Hypothalamus (tissue), 51 donors: ENCODE measurements around the gene MACF1.

Experiments
- DNase-seq, 51 donors: peaks; one replicate each; lab custom pipeline; 2025; lab: John Stamatoyannopoulos, UW

Gene MACF1

GRCh38 chr1:39258925-39259244 is 54.4 kb downstream of the MACF1 start:
- DNase-seq = no peak

GRCh38 chr1:39261712-39262221 is 57.3 kb downstream of the MACF1 start:
- no peak for DNase-seq

DNA sequence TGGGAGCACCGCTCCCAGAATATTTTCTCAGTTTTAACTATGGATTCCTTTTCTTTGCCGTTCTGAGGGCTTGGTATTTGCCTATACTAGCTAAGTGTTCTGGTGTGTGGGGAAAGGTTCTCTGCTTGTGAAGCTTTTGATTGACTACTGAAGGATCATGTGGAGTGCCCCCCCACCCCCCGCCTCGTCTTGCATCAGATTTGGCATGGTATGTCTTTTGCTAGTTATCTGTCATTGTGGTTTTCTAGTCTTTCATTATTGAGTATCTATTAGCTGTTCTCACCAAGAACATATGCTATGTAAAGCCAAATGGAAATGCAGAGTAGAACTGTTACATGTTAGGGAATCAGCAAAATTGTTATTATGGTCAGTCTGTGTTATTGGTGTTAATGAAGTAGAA is 58.3 kb downstream of the MACF1 start:
- no peak for DNase-seq

GRCh38 chr1:39266269-39266668 is 61.8 kb downstream of the MACF1 start:
- DNase-seq = peak in 3 of 51 donors; percentile 8 to 19 (median 16)

DNA sequence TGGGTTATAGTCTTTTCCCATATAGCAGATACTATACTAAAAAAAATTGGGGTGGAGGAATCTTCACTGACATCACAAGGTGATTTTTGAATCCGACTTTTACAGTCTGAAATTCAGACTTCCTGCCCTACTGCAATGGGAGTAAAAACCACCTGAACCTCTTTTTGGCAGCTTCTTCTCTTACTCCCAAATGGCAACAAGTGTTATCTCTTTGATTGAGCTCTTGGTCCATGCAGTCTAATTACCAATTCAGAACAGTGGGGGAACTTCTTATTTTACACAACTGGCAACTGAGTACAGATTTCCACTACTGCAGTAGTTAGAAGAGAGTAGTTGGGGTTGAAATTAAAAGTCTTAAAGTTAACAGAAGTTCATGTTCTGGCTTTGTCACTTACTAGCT is 62.3 kb downstream of the MACF1 start:
- DNase-seq = no peak

DNA sequence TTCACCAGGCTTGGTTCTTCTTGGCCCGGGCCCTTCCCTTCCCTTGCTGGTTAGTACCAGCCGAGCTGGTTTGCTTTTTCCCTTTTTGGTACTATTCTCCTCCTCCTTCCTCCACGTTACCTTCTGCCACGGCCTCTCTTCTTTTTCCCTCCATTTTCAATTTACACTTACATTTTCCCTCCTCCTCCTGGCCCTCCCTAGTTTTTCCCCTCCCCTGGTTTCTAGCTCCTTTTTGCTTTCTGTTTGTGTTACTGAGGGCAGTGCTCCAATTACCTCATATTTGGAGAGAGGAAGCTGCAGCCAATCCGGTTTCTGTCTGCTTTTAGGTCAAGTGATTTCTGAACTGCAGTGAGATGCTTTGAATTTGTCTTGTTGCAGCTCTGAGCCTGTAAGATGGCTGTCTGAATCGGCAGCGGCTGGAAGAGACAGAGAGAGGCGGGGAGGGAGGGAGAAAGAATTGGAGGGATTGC is 63.7 kb downstream of the MACF1 start:
- DNase-seq = peak in 34 of 51 donors; percentile 24 to 87 (median 46)

GRCh38 chr1:39268906-39269305 is 64.4 kb downstream of the MACF1 start:
- peak in 6 of 51 donors; percentile 19 to 74 (median 49) for DNase-seq

DNA sequence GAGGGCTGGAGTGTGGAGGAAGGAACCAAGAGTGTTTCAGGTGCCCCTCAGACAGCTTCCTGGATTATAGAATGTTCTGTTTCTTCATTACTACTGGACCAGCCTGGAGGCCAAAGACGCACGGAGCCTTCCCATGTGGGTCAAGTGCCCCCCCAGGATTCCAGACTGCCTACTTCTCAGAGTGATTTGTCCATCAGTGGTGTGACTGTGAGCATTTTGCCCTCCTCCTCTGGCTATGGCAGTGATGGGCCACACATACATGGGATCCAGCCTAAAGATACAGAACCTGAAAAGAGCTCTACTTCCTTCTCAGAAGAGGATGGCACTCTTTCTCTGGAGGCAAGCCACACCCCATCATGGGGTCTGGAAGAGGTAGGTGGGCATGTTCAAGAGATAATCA is 64.9 kb downstream of the MACF1 start:
- DNase-seq = peak in 4 of 51 donors; percentile 21 to 70 (median 52)

GRCh38 chr1:39269791-39270342 is 65.4 kb downstream of the MACF1 start:
- DNase-seq = peak in 2 of 51 donors; percentile 51 to 63

- DNase-seq = peak in 1 of 51 donors; percentile 39
These were observed 65.9 kb downstream of the MACF1 start for GRCh38 chr1:39270368-39270767.

GRCh38 chr1:39272027-39272797 is 67.7 kb downstream of the MACF1 start:
- peak in 8 of 51 donors; percentile 14 to 81 (median 20) for DNase-seq

GRCh38 chr1:39272798-39273469 is 68.4 kb downstream of the MACF1 start:
- DNase-seq = peak in 2 of 51 donors; percentile 15 to 51

GRCh38 chr1:39275836-39276507 is 71.5 kb downstream of the MACF1 start:
- DNase-seq = no peak

- DNase-seq = no peak
These were observed 73.4 kb downstream of the MACF1 start for GRCh38 chr1:39277879-39278278.

DNA sequence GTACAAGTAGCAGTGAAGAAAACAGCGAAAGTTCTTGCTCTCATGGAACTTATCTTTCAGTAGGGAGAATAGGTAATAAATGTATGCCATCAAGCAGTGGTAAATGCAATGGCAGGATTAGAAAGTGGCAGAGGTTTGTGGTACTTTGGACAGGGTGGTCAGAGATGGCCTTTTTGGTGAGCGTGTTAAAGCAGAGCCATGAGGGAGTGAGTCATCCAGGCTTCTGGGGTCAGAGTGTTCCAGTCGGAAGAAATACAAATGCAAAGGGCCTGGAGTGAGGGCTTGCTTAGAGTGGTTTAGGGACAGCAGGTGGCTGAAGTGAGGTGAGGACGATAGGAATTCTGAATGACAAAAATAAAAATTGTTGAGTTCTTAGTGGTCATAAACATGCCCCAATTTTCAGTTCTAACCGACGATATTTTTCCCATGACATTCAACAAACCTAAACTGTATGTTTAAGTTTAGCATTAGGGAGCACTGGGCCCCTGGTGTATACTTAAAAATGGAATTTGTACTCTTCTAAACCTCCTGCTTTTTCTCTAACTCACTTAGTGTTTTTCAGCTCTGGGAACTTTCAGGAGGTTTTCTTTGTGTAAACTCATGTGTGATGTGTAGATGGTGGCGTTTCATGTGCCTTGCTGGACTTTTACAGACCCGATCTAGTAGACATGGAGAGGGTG is 78.2 kb downstream of the MACF1 start:
- DNase-seq = no peak

GRCh38 chr1:39283858-39284257 is 79.4 kb downstream of the MACF1 start:
- no peak for DNase-seq

- no peak for DNase-seq
These were observed 83.0 kb downstream of the MACF1 start for GRCh38 chr1:39287541-39287940.

DNA sequence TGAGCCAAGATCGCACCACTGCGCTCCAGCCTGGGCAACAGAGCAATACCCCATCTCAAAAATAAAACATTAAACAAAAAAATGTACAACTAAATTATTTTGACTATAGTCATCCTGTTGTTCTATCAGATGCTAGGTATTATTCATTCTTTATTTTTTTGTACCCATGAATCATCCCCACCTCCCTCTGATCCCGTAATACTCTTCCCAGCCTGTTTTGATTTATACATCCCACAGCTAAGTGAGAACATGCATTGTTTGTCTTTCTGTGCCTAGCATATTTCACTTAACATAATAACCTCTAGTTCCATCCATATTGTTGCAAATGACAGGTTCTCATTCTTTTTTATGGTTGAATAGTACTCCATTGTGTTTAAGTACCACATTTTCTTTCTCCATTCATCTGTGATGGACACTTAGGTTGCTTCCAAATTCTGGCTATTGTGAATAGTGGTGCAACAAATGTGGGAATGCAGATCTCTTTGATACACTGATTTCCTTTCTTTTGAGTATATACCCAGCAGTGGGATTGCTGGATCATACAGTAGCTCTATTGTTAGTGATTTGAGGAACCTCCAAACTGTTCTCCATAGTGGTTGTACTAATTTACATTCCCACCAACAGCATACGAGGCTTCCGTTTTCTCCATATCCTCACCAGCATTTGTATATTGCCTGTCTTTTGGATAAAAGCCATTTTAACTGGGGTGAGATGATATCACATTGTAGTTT is 84.4 kb downstream of the MACF1 start:
- no peak for DNase-seq

GRCh38 chr1:39292401-39292800 is 87.9 kb downstream of the MACF1 start:
- DNase-seq = no peak
